Thyroid gland (tissue), 4 donors: ENCODE data around the gene NUAK1.

Source experiments
- CTCF ChIP-seq, 6 experiments: fragments of 200-600 bp in 3 of 6; fragments of 450-650 bp in 3 of 6; sonication (generic) in 3 of 6; IDR thresholded peaks; one replicate each; pipeline ENCODE4 v1.5.1; 2016 to 2019; ENCODE audit warnings: antibody characterized with exemption in 6 of 6, mild to moderate bottlenecking in 2 of 6, inconsistent platforms in 1 of 6, moderate library complexity in 1 of 6
- POLR2A ChIP-seq, 2 donors: fragments of 450-650 bp; IDR thresholded peaks; one replicate each; pipeline ENCODE4 v1.6.1; 2017; ENCODE audit warnings: antibody characterized with exemption in 2 of 2, mild to moderate bottlenecking in 2 of 2, moderate library complexity in 1 of 2

- no peak for TF ChIP-seq CTCF (IDR thresholded peaks at IDR 0.05)
- TF ChIP-seq POLR2A (IDR thresholded peaks at IDR 0.05): no peak
These were observed 56.3 kb downstream of the NUAK1 start for GRCh38 chr12:106082216-106083175.
